ENCODE measurements around the gene CACYBP.

The CACYBP gene

DNA sequence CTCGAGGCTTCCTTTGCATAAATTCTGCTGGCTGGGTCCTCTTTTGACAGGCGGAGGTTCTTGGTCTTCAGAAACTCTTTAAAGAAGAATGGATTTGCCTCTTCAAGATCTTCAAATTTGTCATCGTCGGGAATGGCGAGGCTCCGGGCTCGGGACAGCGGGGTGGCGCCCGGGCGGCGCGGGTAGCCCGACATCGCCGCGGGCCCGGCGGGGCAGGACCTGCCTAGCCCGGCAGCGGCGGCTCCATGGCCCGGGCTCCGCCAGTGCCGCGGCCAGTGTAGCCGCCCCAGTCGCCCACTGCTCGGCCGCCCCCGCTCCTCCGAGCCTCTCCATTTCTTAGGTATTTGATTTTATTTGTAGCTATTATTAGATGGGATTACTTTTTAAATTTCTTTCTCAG, 45.8 kb downstream of the CACYBP start:
- no peaks in the 10 kb centered on the region for H3K9me3 ChIP-seq (ENCODE audit: insufficient read depth, low read length)

DNA sequence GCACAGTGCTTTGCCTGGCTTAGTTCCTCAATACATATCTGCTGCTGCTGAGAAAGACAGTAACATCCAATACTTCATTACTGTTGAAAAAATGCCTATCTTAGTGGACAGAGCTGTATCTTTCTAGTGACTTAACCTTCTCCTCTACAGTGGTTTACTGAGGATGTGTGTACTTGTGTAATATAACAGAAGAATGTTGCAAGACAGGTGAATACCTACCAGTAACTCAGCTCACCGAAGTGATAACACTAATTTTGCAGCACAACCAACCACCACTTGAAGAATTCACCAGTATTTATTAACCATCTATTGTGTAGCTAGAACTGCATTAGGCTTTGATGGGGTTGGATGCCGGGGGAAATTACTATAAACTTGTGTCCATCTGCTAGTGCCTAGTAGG, 51.2 kb downstream of the CACYBP start:
- no peak overlapping the region for H2AFZ ChIP-seq (ENCODE audit: low read depth, low read length, severe bottlenecking)
- TF ChIP-seq CTCF (IDR thresholded peaks at IDR 0.05; ENCODE audit: insufficient read depth, low read length, poor library complexity, severe bottlenecking) (no peak), EZH2phosphoT487 (conservative IDR thresholded peaks at IDR 0.05; ENCODE audit: low read length) (no peak)
- no peak overlapping the region for H3K4me3 ChIP-seq (ENCODE audit: insufficient read depth, low read length, poor library complexity, severe bottlenecking)
- H3K4me2 ChIP-seq (ENCODE audit: low read depth, low read length, poor library complexity, severe bottlenecking) = no peak overlapping the region
- H3K27ac ChIP-seq (ENCODE audit: low read depth, low read length) = no peak overlapping the region
- H4K20me1 ChIP-seq (ENCODE audit: low read depth, low read length) = no peaks in the 10 kb centered on the region
- H3K36me3 ChIP-seq (ENCODE audit: low read length) = no peaks in the 10 kb centered on the region
- no peaks in the 10 kb centered on the region for H3K9me3 ChIP-seq (ENCODE audit: insufficient read depth, low read length)
- H3K79me2 ChIP-seq (ENCODE audit: insufficient read depth, low read length) = no peaks in the 10 kb centered on the region
- no peak overlapping the region for H3K9ac ChIP-seq (ENCODE audit: low read length)
- no peaks in the 10 kb centered on the region for H3F3A ChIP-seq (ENCODE audit: insufficient read depth)
- H3K27me3 ChIP-seq (ENCODE audit: low read length) = 0 out of 2 replicates have a peak, but pooled peaks cover 4% of the 10 kb centered on the region
- no peaks in the 10 kb centered on the region for H3K9me2 ChIP-seq (replicated peaks; ENCODE audit: insufficient read depth, low read length)

More for the DNA sequence above, 45.8 kb downstream of the CACYBP start:
- no peak overlapping the region for H3K4me2 ChIP-seq (ENCODE audit: low read depth, low read length, poor library complexity, severe bottlenecking)
- no peaks in the 10 kb centered on the region for H3K36me3 ChIP-seq (ENCODE audit: low read length)
- 0 out of 2 replicates have a peak, but pooled peaks cover 3% of the 10 kb centered on the region for H3K27me3 ChIP-seq (ENCODE audit: low read length)
- no peaks in the 10 kb centered on the region for H3K9me2 ChIP-seq (replicated peaks; ENCODE audit: insufficient read depth, low read length)
- H2AFZ ChIP-seq (ENCODE audit: low read depth, low read length, severe bottlenecking) = no peak overlapping the region
- no peaks in the 10 kb centered on the region for H4K20me1 ChIP-seq (ENCODE audit: low read depth, low read length)
- H3K4me3 ChIP-seq (ENCODE audit: insufficient read depth, low read length, poor library complexity, severe bottlenecking) = no peak overlapping the region
- H3K79me2 ChIP-seq (ENCODE audit: insufficient read depth, low read length) = no peaks in the 10 kb centered on the region
- no peak for TF ChIP-seq EZH2phosphoT487 (conservative IDR thresholded peaks at IDR 0.05; ENCODE audit: low read length)
- no peak for TF ChIP-seq CTCF (IDR thresholded peaks at IDR 0.05; ENCODE audit: insufficient read depth, low read length, poor library complexity, severe bottlenecking)
- no peak overlapping the region for H3K27ac ChIP-seq (ENCODE audit: low read depth, low read length)
- H3K9ac ChIP-seq (ENCODE audit: low read length) = no peak overlapping the region
- H3F3A ChIP-seq (ENCODE audit: insufficient read depth) = no peaks in the 10 kb centered on the region

- Histone ChIP-seq H3K27ac (ENCODE audit: low read depth, low read length) (no peak overlapping the region), H3K4me2 (ENCODE audit: low read depth, low read length, poor library complexity, severe bottlenecking) (no peak overlapping the region), H3K36me3 (ENCODE audit: low read length) (no peaks in the 10 kb centered on the region), H4K20me1 (ENCODE audit: low read depth, low read length) (no peaks in the 10 kb centered on the region), H3F3A (ENCODE audit: insufficient read depth) (no peaks in the 10 kb centered on the region), H3K9ac (ENCODE audit: low read length) (no peak overlapping the region), H3K4me3 (ENCODE audit: insufficient read depth, low read length, poor library complexity, severe bottlenecking) (no peak overlapping the region), H3K79me2 (ENCODE audit: insufficient read depth, low read length) (no peaks in the 10 kb centered on the region), H3K9me2 (replicated peaks; ENCODE audit: insufficient read depth, low read length) (no peaks in the 10 kb centered on the region), H3K27me3 (ENCODE audit: low read length) (0 out of 2 replicates have a peak, but pooled peaks cover 4% of the 10 kb centered on the region), H2AFZ (ENCODE audit: low read depth, low read length, severe bottlenecking) (no peak overlapping the region), H3K9me3 (ENCODE audit: insufficient read depth, low read length) (no peaks in the 10 kb centered on the region)
- TF ChIP-seq EZH2phosphoT487 (conservative IDR thresholded peaks at IDR 0.05; ENCODE audit: low read length) = no peak
- no peak for TF ChIP-seq CTCF (IDR thresholded peaks at IDR 0.05; ENCODE audit: insufficient read depth, low read length, poor library complexity, severe bottlenecking)
Measured at GRCh38 chr1:175054736-175055135, 55.0 kb downstream of the CACYBP start.
